Panc1 (cell line): ENCODE data around the gene DLG2. TPM values are rescaled to one million over a fixed set of nuclear protein-coding genes. Genes with fewer than 3 reads are reported as not detected.

Experiments
- ATAC-seq: fragments of 200-7000 bp; cut with Tn5 transposase; 2 replicates; pipeline ENCODE4 v1.9.1; 2020; ENCODE audit warnings: mild to moderate bottlenecking, moderate library complexity
- BruUV-seq: library from RNA; stranded (reverse); fragments of 400-500 nt; replicated peaks from 2 replicates; lab custom pipeline; 2021; lab: Mats Ljungman, UMichigan
- CTCF ChIA-PET: fragments of 300-600 bp; sonication (Branson Sonifier 250); formaldehyde crosslinking; loops from one replicate; lab custom pipeline; 2022; ENCODE audit warnings: antibody characterized with exemption; lab: Charles Lee
- POLR2A ChIA-PET: fragments of 300-600 bp; sonication (Branson Sonifier 250); formaldehyde crosslinking; loops from one replicate; lab custom pipeline; 2022; ENCODE audit warnings: antibody characterized with exemption; lab: Charles Lee
- DNase-seq: peaks from one replicate; pipeline ENCODE4 v3.0.0-alpha.2; 2010; ENCODE audit warnings: low read depth, low spot score
- H3K27ac ChIP-seq: 2 replicates; pipeline ENCODE4 v1.5.1; 2011; ENCODE audit warnings: mild to moderate bottlenecking, low read length, inconsistent platforms
- H3K27me3 ChIP-seq: fragments of 200-500 bp; sonication (Bioruptor generic); 2 replicates; pipeline ENCODE4 v1.6.0; 2014; ENCODE audit warnings: low read length, inconsistent platforms; ENCODE audit not compliant: control insufficient read depth, insufficient read depth
- H3K36me3 ChIP-seq: fragments of 200-500 bp; sonication (Bioruptor generic); 2 replicates; pipeline ENCODE4 v1.5.1; 2014; ENCODE audit warnings: inconsistent platforms, mild to moderate bottlenecking, low read length, moderate library complexity; ENCODE audit not compliant: control insufficient read depth, insufficient read depth
- H3K4me1 ChIP-seq: 2 replicates; pipeline ENCODE4 v1.5.1; 2011; ENCODE audit warnings: inconsistent platforms, mild to moderate bottlenecking, low read length, moderate library complexity; ENCODE audit not compliant: control insufficient read depth, insufficient read depth
- H3K4me3 ChIP-seq, 2 experiments: 2 replicates each; pipeline ENCODE4 v1.5.1; 2011 to 2012; ENCODE audit warnings: low read depth in 2 of 2, low read length in 2 of 2, mild to moderate bottlenecking in 2 of 2, inconsistent platforms in 1 of 2, moderate library complexity in 1 of 2
- H3K9me3 ChIP-seq: fragments of 200-500 bp; sonication (Bioruptor generic); 2 replicates; pipeline ENCODE4 v1.5.1; 2014; ENCODE audit warnings: low read depth, mild to moderate bottlenecking, inconsistent platforms, low read length, moderate library complexity; ENCODE audit not compliant: control insufficient read depth, insufficient read depth
- CTCF ChIP-seq: fragments of 450-650 bp; IDR thresholded peaks from 2 replicates; pipeline ENCODE4 v1.5.1; 2017; ENCODE audit warnings: mild to moderate bottlenecking
- POLR2AphosphoS5 ChIP-seq: IDR thresholded peaks from 2 replicates; pipeline ENCODE4 v1.6.1; 2012; ENCODE audit warnings: mild to moderate bottlenecking, low read depth, low read length, moderate library complexity
- REST ChIP-seq, 2 experiments: IDR thresholded peaks; 2 replicates each; pipeline ENCODE4 v1.6.1; 2011 to 2012; ENCODE audit warnings: low read depth in 2 of 2, control low read depth in 1 of 2, low read length in 1 of 2, mild to moderate bottlenecking in 1 of 2, moderate library complexity in 1 of 2; ENCODE audit not compliant: insufficient read depth in 1 of 2
- SIN3A ChIP-seq: IDR thresholded peaks from 2 replicates; pipeline ENCODE4 v1.6.1; 2012; ENCODE audit warnings: low read depth, mild to moderate bottlenecking, low read length, moderate library complexity, borderline replicate concordance; ENCODE audit not compliant: insufficient read depth
- TCF7L2 ChIP-seq: IDR thresholded peaks from 2 replicates; pipeline ENCODE4 v1.6.1; 2011; ENCODE audit warnings: mild to moderate bottlenecking, low read depth, low read length, inconsistent platforms
- in situ Hi-C: cut with HindIII; loops from 2 replicates; pipeline ENCODE4 v1.10.0; 2016; ENCODE audit warnings: low sequenced_read_pairs, low pct_unique_long_range_greater_than_20kb
- intact Hi-C: fragments of 100-400 bp; cut with micrococcal nuclease; formaldehyde crosslinking; loops from one replicate; pipeline ENCODE4 v1.10.0; 2022; ENCODE audit not compliant: unreplicated experiment
- total RNA-seq: library from RNA; stranded (reverse); gene quantifications from one replicate; pipeline ENCODE4 v1.2.1, GENCODE V29; 2021; ENCODE audit not compliant: unreplicated experiment

Gene DLG2
- total RNA-seq, 1 experiment from 2014 or later, result 4.2 TPM

GRCh38 chr11:85643191-85643614 lies 16.1 kb upstream of the DLG2 start:
- in situ Hi-C loops (no loop called here), intact Hi-C loops (no loop called here)
- no peak overlapping the region; the same call in 1 of the 2 replicates for H3K27ac ChIP-seq
- H3K4me3 ChIP-seq, result no peak overlapping the region
- no peaks in the 10 kb centered on the region for H3K36me3 ChIP-seq
- DNase-seq (no peak), ATAC-seq (no peak)
- H3K9me3 ChIP-seq, result no peaks in the 10 kb centered on the region
- POLR2A ChIA-PET, result no interaction called here
- peaks cover 14% of the 10 kb centered on the region for H3K4me1 ChIP-seq
- CTCF ChIA-PET, result no interaction called here
- BruUV-seq, result no TSS peak
- no peak for TF ChIP-seq REST (IDR thresholded peaks at IDR 0.05; ENCODE audit: insufficient read depth in 1 of 2, low read depth in 2 of 2, low read length in 1 of 2)
- 0 out of 2 replicates have a peak, but pooled peaks have one; percentile 51 for TF ChIP-seq POLR2AphosphoS5
- peak; percentile 86 for TF ChIP-seq TCF7L2
- TF ChIP-seq SIN3A, result no peak
- H3K27me3 ChIP-seq, result no peaks in the 10 kb centered on the region

DNA sequence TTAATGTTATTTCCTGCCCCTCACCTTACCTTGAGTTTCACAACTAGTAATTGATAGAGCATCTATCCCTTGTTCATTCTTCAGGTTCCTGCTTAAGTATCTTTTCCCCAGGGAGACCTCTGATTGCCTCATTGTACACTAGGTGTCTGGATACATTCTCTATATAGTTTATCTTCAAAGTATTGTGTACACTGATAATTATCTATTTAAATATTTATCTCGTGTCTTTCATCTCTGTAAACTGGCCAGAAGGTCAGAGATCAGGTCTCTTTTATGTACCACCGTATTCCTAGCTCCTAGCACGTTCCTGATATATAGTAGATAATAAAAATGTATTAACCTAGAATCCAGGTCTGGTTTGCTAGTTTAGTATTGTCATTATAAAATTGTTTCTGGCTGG lies 7.6 kb upstream of the DLG2 start:
- in situ Hi-C loops (no loop called here), intact Hi-C loops (no loop called here)
- DNase-seq, result no peak
- H3K4me3 ChIP-seq, result no peak overlapping the region
- H3K4me1 ChIP-seq, result peaks cover 7% of the 10 kb centered on the region
- ChIA-PET POLR2A (no interaction called here), CTCF (no interaction called here)
- no peak overlapping the region for H3K27ac ChIP-seq
- no peak for TF ChIP-seq TCF7L2
- no peak for TF ChIP-seq POLR2AphosphoS5
- TF ChIP-seq CTCF, result no peak
- no peak for TF ChIP-seq REST (IDR thresholded peaks at IDR 0.05; ENCODE audit: insufficient read depth in 1 of 2, low read depth in 2 of 2, low read length in 1 of 2)
- TF ChIP-seq SIN3A, result no peak
- peaks cover 23% of the 10 kb centered on the region for H3K36me3 ChIP-seq
- ATAC-seq, result no peak
- H3K27me3 ChIP-seq, result no peaks in the 10 kb centered on the region
- no TSS peak for BruUV-seq
- H3K9me3 ChIP-seq, result no peaks in the 10 kb centered on the region
